HG03460 (cell line): ENCODE results near the gene CDIP1.
A peak's percentile ranks its signal among the peaks of the same experiment; 100 is the strongest.
"Not testable (repeated sequence)": the region's sequence is repeated elsewhere in the genome, so short reads cannot be mapped to it uniquely, and the experiment has no call there.

Experiments used
- ATAC-seq: cut with Tn5 transposase; IDR thresholded peaks from one replicate; pipeline ENCODE4 v1.9.1; 2021; ENCODE audit not compliant: unreplicated experiment

Gene CDIP1

GRCh38 chr16:4538350-4539235, at the start of gene CDIP1:
Gene CDIP1, minus strand, starts transcription at chr16:4538773. Its CDS starts 24,643 bp downstream, at chr16:4514130.
- ATAC-seq = peak; percentile 76

GRCh38 chr16:4586291-4586690, 47.7 kb upstream of the CDIP1 start:
- ATAC-seq = no peak

GRCh38 chr16:4583906-4584305, 45.3 kb upstream of the CDIP1 start:
- ATAC-seq = no peak

- ATAC-seq = no peak
These were observed 41.7 kb upstream of the CDIP1 start for GRCh38 chr16:4580250-4580649.

GRCh38 chr16:4578961-4579530, 40.5 kb upstream of the CDIP1 start:
- ATAC-seq = no peak

GRCh38 chr16:4576008-4576407, 37.4 kb upstream of the CDIP1 start:
- ATAC-seq = no peak

- ATAC-seq = no peak
These were observed 36.5 kb upstream of the CDIP1 start for GRCh38 chr16:4574919-4575705.

GRCh38 chr16:4573926-4574325, 35.4 kb upstream of the CDIP1 start:
- ATAC-seq = not testable (repeated sequence)

GRCh38 chr16:4572715-4573114, 34.1 kb upstream of the CDIP1 start:
- no peak for ATAC-seq

GRCh38 chr16:4570688-4571321, 32.2 kb upstream of the CDIP1 start:
- ATAC-seq = no peak

- ATAC-seq = no peak
These were observed 31.5 kb upstream of the CDIP1 start for GRCh38 chr16:4570086-4570485.

GRCh38 chr16:4566144-4566543, 27.6 kb upstream of the CDIP1 start:
- no peak for ATAC-seq

- ATAC-seq = no peak
These were observed 26.2 kb upstream of the CDIP1 start for GRCh38 chr16:4564661-4565267.

GRCh38 chr16:4561596-4561995, 23.0 kb upstream of the CDIP1 start:
- no peak for ATAC-seq

- no peak for ATAC-seq
These were observed 19.4 kb upstream of the CDIP1 start for GRCh38 chr16:4557973-4558372.

- no peak for ATAC-seq
These were observed 18.0 kb upstream of the CDIP1 start for GRCh38 chr16:4556580-4556979.

- no peak for ATAC-seq
These were observed 17.5 kb upstream of the CDIP1 start, which contains the start of gene C16orf96 for GRCh38 chr16:4556112-4556511. Gene C16orf96, plus strand, starts transcription at chr16:4556340. Its CDS starts 150 bp downstream, at chr16:4556490.

GRCh38 chr16:4552541-4552940, 14.0 kb upstream of the CDIP1 start:
- ATAC-seq = no peak

GRCh38 chr16:4550591-4550990, 12.0 kb upstream of the CDIP1 start:
- no peak for ATAC-seq

GRCh38 chr16:4548124-4548523, 9.6 kb upstream of the CDIP1 start:
- ATAC-seq = no peak

GRCh38 chr16:4544473-4544872, 5.9 kb upstream of the CDIP1 start:
- no peak for ATAC-seq
